ENCODE results near the gene PIK3R4. TPM values are rescaled to one million over a fixed set of nuclear protein-coding genes. Genes with fewer than 3 reads are reported as not detected.

Gene PIK3R4
- total RNA-seq, 1 experiment from 2014 or later, result 21.5 TPM

GRCh38 chr3:130757611-130758150 lies 11.1 kb upstream of the PIK3R4 start:
- intact Hi-C loops (cut with micrococcal nuclease), result no loop called here
- Histone ChIP-seq H3K27me3 (ENCODE audit: low read length) (no peaks in the 10 kb centered on the region), H3K4me3 (ENCODE audit: low read length) (no peak overlapping the region), H3K4me2 (ENCODE audit: low read length) (no peak overlapping the region), H3K9me2 (replicated peaks; ENCODE audit: low read length) (no peaks in the 10 kb centered on the region), H2AFZ (ENCODE audit: low read length) (no peak overlapping the region), H3K36me3 (ENCODE audit: low read depth, low read length) (no peaks in the 10 kb centered on the region; the same call in 1 of the 2 replicates), H4K20me1 (ENCODE audit: low read length) (no peaks in the 10 kb centered on the region), H3K9ac (ENCODE audit: low read length) (no peak overlapping the region), H3K4me1 (ENCODE audit: insufficient read depth, low read length) (peaks cover 23% of the 10 kb centered on the region), H3K9me3 (ENCODE audit: low read length) (no peaks in the 10 kb centered on the region), H3K79me2 (ENCODE audit: low read length) (no peaks in the 10 kb centered on the region), H3K27ac (ENCODE audit: low read length) (no peak overlapping the region), H3F3A (ENCODE audit: low read length, unreplicated experiment) (no peaks in the 10 kb centered on the region)
- ChIA-PET CTCF (no interaction called here), POLR2A (ENCODE audit: unreplicated experiment) (no interaction called here)
- no peak for DNase-seq
- no peak for ATAC-seq
- TF ChIP-seq EZH2 (IDR thresholded peaks at IDR 0.05; ENCODE audit: low read length, unreplicated experiment), result no peak
- TF ChIP-seq EZH2phosphoT487 (IDR thresholded peaks at IDR 0.05; ENCODE audit: borderline replicate concordance, low read length), result no peak
- TF ChIP-seq CTCF (conservative IDR thresholded peaks at IDR 0.05; ENCODE audit: low read depth, low read length), result no peak
- no TSS peak for BruUV-seq (replicated peaks)

GRCh38 chr3:130755666-130756065 lies 9.0 kb upstream of the PIK3R4 start:
- intact Hi-C loops (cut with micrococcal nuclease), result no loop called here
- ATAC-seq (peak; percentile 48; the same call in 1 of the 2 replicates), DNase-seq (peak; percentile 79)
- Histone ChIP-seq H3K79me2 (ENCODE audit: low read length) (no peaks in the 10 kb centered on the region), H3K27me3 (ENCODE audit: low read length) (no peaks in the 10 kb centered on the region), H3K9me3 (ENCODE audit: low read length) (no peaks in the 10 kb centered on the region), H3F3A (ENCODE audit: low read length, unreplicated experiment) (no peaks in the 10 kb centered on the region), H3K9ac (ENCODE audit: low read length) (no peak overlapping the region), H3K4me3 (ENCODE audit: low read length) (no peak overlapping the region), H2AFZ (ENCODE audit: low read length) (no peak overlapping the region), H4K20me1 (ENCODE audit: low read length) (no peaks in the 10 kb centered on the region), H3K9me2 (replicated peaks; ENCODE audit: low read length) (no peaks in the 10 kb centered on the region), H3K36me3 (ENCODE audit: low read depth, low read length) (no peaks in the 10 kb centered on the region; the same call in 1 of the 2 replicates), H3K4me1 (ENCODE audit: insufficient read depth, low read length) (peaks cover 13% of the 10 kb centered on the region), H3K4me2 (ENCODE audit: low read length) (0 out of 2 replicates have a peak overlapping the region, but pooled peaks have one; percentile 34), H3K27ac (ENCODE audit: low read length) (no peak overlapping the region)
- TF ChIP-seq EZH2 (IDR thresholded peaks at IDR 0.05; ENCODE audit: low read length, unreplicated experiment) (no peak), EZH2phosphoT487 (IDR thresholded peaks at IDR 0.05; ENCODE audit: borderline replicate concordance, low read length) (no peak), CTCF (conservative IDR thresholded peaks at IDR 0.05; ENCODE audit: low read depth, low read length) (no peak)
- no TSS peak for BruUV-seq (replicated peaks)
- POLR2A ChIA-PET (ENCODE audit: unreplicated experiment), result no interaction called here
- CTCF ChIA-PET, result no interaction called here

- no TSS peak for BruUV-seq (replicated peaks)
- DNase-seq (no peak), ATAC-seq (no peak)
- intact Hi-C loops (cut with micrococcal nuclease), result no loop called here
- H3F3A ChIP-seq (ENCODE audit: low read length, unreplicated experiment), result no peaks in the 10 kb centered on the region
- peaks cover 16% of the 10 kb centered on the region; the same call in 1 of the 2 replicates for H3K4me1 ChIP-seq (ENCODE audit: insufficient read depth, low read length)
- H3K27me3 ChIP-seq (ENCODE audit: low read length), result no peaks in the 10 kb centered on the region
- no peak overlapping the region for H3K27ac ChIP-seq (ENCODE audit: low read length)
- H3K4me2 ChIP-seq (ENCODE audit: low read length), result no peak overlapping the region
- H3K9me3 ChIP-seq (ENCODE audit: low read length), result no peaks in the 10 kb centered on the region
- H3K79me2 ChIP-seq (ENCODE audit: low read length), result peaks cover 27% of the 10 kb centered on the region
- no peaks in the 10 kb centered on the region for H4K20me1 ChIP-seq (ENCODE audit: low read length)
- H3K9ac ChIP-seq (ENCODE audit: low read length), result no peak overlapping the region
- ChIA-PET POLR2A (ENCODE audit: unreplicated experiment) (no interaction called here), CTCF (no interaction called here)
- H3K4me3 ChIP-seq (ENCODE audit: low read length), result no peak overlapping the region
- no peaks in the 10 kb centered on the region for H3K9me2 ChIP-seq (replicated peaks; ENCODE audit: low read length)
- no peak overlapping the region for H2AFZ ChIP-seq (ENCODE audit: low read length)
- H3K36me3 ChIP-seq (ENCODE audit: low read depth, low read length), result no peaks in the 10 kb centered on the region
- TF ChIP-seq EZH2phosphoT487 (IDR thresholded peaks at IDR 0.05; ENCODE audit: borderline replicate concordance, low read length) (no peak), EZH2 (IDR thresholded peaks at IDR 0.05; ENCODE audit: low read length, unreplicated experiment) (no peak), CTCF (conservative IDR thresholded peaks at IDR 0.05; ENCODE audit: low read depth, low read length) (no peak)
These were observed 2.4 kb upstream of the PIK3R4 start for GRCh38 chr3:130748981-130749380.
